ENCODE data around the gene MACROH2A2. TPM values are rescaled to one million over a fixed set of nuclear protein-coding genes. Genes with fewer than 3 reads are reported as not detected.
"Not testable (repeated sequence)": the region's sequence is repeated elsewhere in the genome, so short reads cannot be mapped to it uniquely, and the experiment has no call there.

The MACROH2A2 gene
- total RNA-seq, 2 donors from 2014 or later = 2.0 to 6.3 TPM

GRCh38 chr10:70057306-70057705 is 4.7 kb downstream of the MACROH2A2 start:
- H3K36me3 Mint-ChIP-seq = peaks cover 8% of the 10 kb centered on the region in 2 donors

GRCh38 chr10:70060389-70060788 is 7.7 kb downstream of the MACROH2A2 start:
- Mint-ChIP-seq H3K9me3 (no peaks in the 10 kb centered on the region), H3K36me3 (no peaks in the 10 kb centered on the region), H3K27ac (no peak overlapping the region)
- DNase-seq (ENCODE audit: low spot score in 2 of 2) (no peak), ATAC-seq (no peak)

More at GRCh38 chr10:70057306-70057705, 4.7 kb downstream of the MACROH2A2 start:
- no peak for ATAC-seq
- no peak overlapping the region for H3K27ac Mint-ChIP-seq
- H3K9me3 Mint-ChIP-seq = no peaks in the 10 kb centered on the region
- DNase-seq (ENCODE audit: low spot score in 2 of 2) = no peak

GRCh38 chr10:70063418-70064098 is 10.9 kb downstream of the MACROH2A2 start:
- Mint-ChIP-seq H3K9me3 (no peaks in the 10 kb centered on the region), H3K36me3 (no peaks in the 10 kb centered on the region), H3K27ac (no peak overlapping the region)
- ATAC-seq (peak in 1 of 2 donors; percentile 38), DNase-seq (ENCODE audit: low spot score in 2 of 2) (no peak)

GRCh38 chr10:70064486-70064885 is 11.8 kb downstream of the MACROH2A2 start:
- H3K36me3 Mint-ChIP-seq = no peaks in the 10 kb centered on the region
- DNase-seq (ENCODE audit: low spot score in 2 of 2) (no peak), ATAC-seq (no peak)
- no peak overlapping the region for H3K27ac Mint-ChIP-seq
- H3K9me3 Mint-ChIP-seq = no peaks in the 10 kb centered on the region

GRCh38 chr10:70066190-70066589 is 13.5 kb downstream of the MACROH2A2 start:
- ATAC-seq = no peak
- no peak for DNase-seq (ENCODE audit: low spot score in 2 of 2)
- Mint-ChIP-seq H3K36me3 (no peaks in the 10 kb centered on the region), H3K27ac (no peak overlapping the region), H3K9me3 (no peaks in the 10 kb centered on the region)

- ATAC-seq (no peak), DNase-seq (ENCODE audit: low spot score in 2 of 2) (no peak)
- Mint-ChIP-seq H3K9me3 (no peaks in the 10 kb centered on the region), H3K27ac (no peak overlapping the region), H3K36me3 (no peaks in the 10 kb centered on the region)
Observed at GRCh38 chr10:70067586-70067985, 14.9 kb downstream of the MACROH2A2 start.

GRCh38 chr10:70068925-70069324 is 16.3 kb downstream of the MACROH2A2 start:
- DNase-seq (ENCODE audit: low spot score in 2 of 2) = no peak
- Mint-ChIP-seq H3K9me3 (no peaks in the 10 kb centered on the region), H3K36me3 (no peaks in the 10 kb centered on the region), H3K27ac (no peak overlapping the region)
- no peak for ATAC-seq

- no peak for ATAC-seq
- H3K9me3 Mint-ChIP-seq = no peaks in the 10 kb centered on the region
- no peaks in the 10 kb centered on the region for H3K36me3 Mint-ChIP-seq
- DNase-seq (ENCODE audit: low spot score in 2 of 2) = no peak
- H3K27ac Mint-ChIP-seq = no peak overlapping the region
Observed at GRCh38 chr10:70069346-70069745, 16.7 kb downstream of the MACROH2A2 start.

- H3K36me3 Mint-ChIP-seq = no peaks in the 10 kb centered on the region
- no peaks in the 10 kb centered on the region for H3K9me3 Mint-ChIP-seq
- no peak overlapping the region for H3K27ac Mint-ChIP-seq
- ATAC-seq (no peak), DNase-seq (ENCODE audit: low spot score in 2 of 2) (no peak)
Observed at GRCh38 chr10:70070834-70071233, 18.2 kb downstream of the MACROH2A2 start.

- no peaks in the 10 kb centered on the region for H3K9me3 Mint-ChIP-seq
- no peaks in the 10 kb centered on the region for H3K36me3 Mint-ChIP-seq
- no peak overlapping the region for H3K27ac Mint-ChIP-seq
- no peak for DNase-seq (ENCODE audit: low spot score in 2 of 2)
- no peak for ATAC-seq
Observed at GRCh38 chr10:70074165-70074564, 21.5 kb downstream of the MACROH2A2 start.

GRCh38 chr10:70074971-70075370 is 22.3 kb downstream of the MACROH2A2 start:
- no peak overlapping the region for H3K27ac Mint-ChIP-seq
- no peak for ATAC-seq
- no peaks in the 10 kb centered on the region for H3K36me3 Mint-ChIP-seq
- DNase-seq (ENCODE audit: low spot score in 2 of 2) = no peak
- H3K9me3 Mint-ChIP-seq = no peaks in the 10 kb centered on the region

GRCh38 chr10:70078329-70078728 is 25.7 kb downstream of the MACROH2A2 start:
- DNase-seq (ENCODE audit: low spot score in 2 of 2) = no peak
- no peaks in the 10 kb centered on the region for H3K36me3 Mint-ChIP-seq
- ATAC-seq = no peak
- H3K9me3 Mint-ChIP-seq = no peaks in the 10 kb centered on the region
- peak overlapping the region in 1 of 2 donors; percentile 31 for H3K27ac Mint-ChIP-seq

GRCh38 chr10:70078937-70079336 is 26.3 kb downstream of the MACROH2A2 start:
- DNase-seq (ENCODE audit: low spot score in 2 of 2) (no peak), ATAC-seq (no peak)
- no peaks in the 10 kb centered on the region for H3K36me3 Mint-ChIP-seq
- no peak overlapping the region for H3K27ac Mint-ChIP-seq
- H3K9me3 Mint-ChIP-seq = no peaks in the 10 kb centered on the region

GRCh38 chr10:70080789-70081188 is 28.1 kb downstream of the MACROH2A2 start:
- not testable (repeated sequence) for H3K27ac Mint-ChIP-seq; H3K9me3 Mint-ChIP-seq; DNase-seq (ENCODE audit: low spot score in 2 of 2); ATAC-seq; H3K36me3 Mint-ChIP-seq

GRCh38 chr10:70084189-70084588 is 31.5 kb downstream of the MACROH2A2 start:
- H3K36me3 Mint-ChIP-seq = no peaks in the 10 kb centered on the region
- no peaks in the 10 kb centered on the region for H3K9me3 Mint-ChIP-seq
- DNase-seq (ENCODE audit: low spot score in 2 of 2) (no peak), ATAC-seq (no peak)
- H3K27ac Mint-ChIP-seq = no peak overlapping the region

GRCh38 chr10:70085975-70086613 is 33.4 kb downstream of the MACROH2A2 start:
- DNase-seq (ENCODE audit: low spot score in 2 of 2) = no peak
- Mint-ChIP-seq H3K27ac (no peak overlapping the region), H3K36me3 (no peaks in the 10 kb centered on the region), H3K9me3 (no peaks in the 10 kb centered on the region)
- no peak for ATAC-seq

- H3K9me3 Mint-ChIP-seq = no peaks in the 10 kb centered on the region
- DNase-seq (ENCODE audit: low spot score in 2 of 2) (no peak), ATAC-seq (no peak)
- H3K36me3 Mint-ChIP-seq = peaks cover 0 to 6% of the 10 kb centered on the region in 2 donors
- no peak overlapping the region for H3K27ac Mint-ChIP-seq
Observed at GRCh38 chr10:70087616-70088307, 35.1 kb downstream of the MACROH2A2 start.

Data from activated naive CD4-positive, alpha-beta T cell treated with anti-CD3 and anti-CD28 coated beads, Interleukin-2, amount 50 U/mL, for 72 hours (primary cell).